ENCODE measurements around the gene PRRG4. TPM values are rescaled to one million over a fixed set of nuclear protein-coding genes. Genes with fewer than 3 reads are reported as not detected.

Gene PRRG4
- total and polyA plus RNA-seq, 10 donors: 0.65 to 6.7 (median 3.7) TPM

GRCh38 chr11:32826113-32826512 is 3.6 kb upstream of the PRRG4 start:
- TF ChIP-seq POLR2A (IDR thresholded peaks at IDR 0.05) (no peak), POLR2AphosphoS5 (IDR thresholded peaks at IDR 0.05) (no peak)
- TF ChIP-seq, protein P1, sequence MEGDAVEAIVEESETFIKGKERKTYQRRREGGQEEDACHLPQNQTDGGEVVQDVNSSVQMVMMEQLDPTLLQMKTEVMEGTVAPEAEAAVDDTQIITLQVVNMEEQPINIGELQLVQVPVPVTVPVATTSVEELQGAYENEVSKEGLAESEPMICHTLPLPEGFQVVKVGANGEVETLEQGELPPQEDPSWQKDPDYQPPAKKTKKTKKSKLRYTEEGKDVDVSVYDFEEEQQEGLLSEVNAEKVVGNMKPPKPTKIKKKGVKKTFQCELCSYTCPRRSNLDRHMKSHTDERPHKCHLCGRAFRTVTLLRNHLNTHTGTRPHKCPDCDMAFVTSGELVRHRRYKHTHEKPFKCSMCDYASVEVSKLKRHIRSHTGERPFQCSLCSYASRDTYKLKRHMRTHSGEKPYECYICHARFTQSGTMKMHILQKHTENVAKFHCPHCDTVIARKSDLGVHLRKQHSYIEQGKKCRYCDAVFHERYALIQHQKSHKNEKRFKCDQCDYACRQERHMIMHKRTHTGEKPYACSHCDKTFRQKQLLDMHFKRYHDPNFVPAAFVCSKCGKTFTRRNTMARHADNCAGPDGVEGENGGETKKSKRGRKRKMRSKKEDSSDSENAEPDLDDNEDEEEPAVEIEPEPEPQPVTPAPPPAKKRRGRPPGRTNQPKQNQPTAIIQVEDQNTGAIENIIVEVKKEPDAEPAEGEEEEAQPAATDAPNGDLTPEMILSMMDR (IDR thresholded peaks at IDR 0.05 in 8 of 11, conservative IDR thresholded peaks at IDR 0.05 in 3 of 11): no peak
- Histone ChIP-seq H3K27me3 (replicated peaks in 1 of 7) (peaks cover 0 to 22% (median 10%) of the 10 kb centered on the region in 7 donors), H3K36me3 (no peaks in the 10 kb centered on the region), H3K9me3 (no peaks in the 10 kb centered on the region), H3K4me3 (no peak overlapping the region), H3K27ac (no peak overlapping the region), H3K4me1 (peaks cover 10 to 43% (median 22%) of the 10 kb centered on the region in 6 donors)
- intact Hi-C loops (cut with DNase I; ENCODE audit: low total_unique reads): no loop called here
- DNase-seq: no peak
- WGBS, 5 donors: 55 to 75% (median 60%) methylated on average over 3 of the region's 3 CpGs

- 81 to 94% (median 93%) methylated on average over 1 of the region's 1 CpG for WGBS, 5 donors
- intact Hi-C loops (cut with DNase I; ENCODE audit: low total_unique reads): no loop called here
- no peaks in the 10 kb centered on the region for H3K9me3 ChIP-seq
- no peaks in the 10 kb centered on the region for H3K36me3 ChIP-seq
- no peak for DNase-seq
- peaks cover 0 to 22% (median 10%) of the 10 kb centered on the region in 7 donors for H3K27me3 ChIP-seq (replicated peaks in 1 of 7)
- no peak overlapping the region for H3K27ac ChIP-seq
- peaks cover 10 to 41% (median 20%) of the 10 kb centered on the region in 6 donors for H3K4me1 ChIP-seq
- H3K4me3 ChIP-seq: no peak overlapping the region
- TF ChIP-seq POLR2AphosphoS5 (IDR thresholded peaks at IDR 0.05) (no peak), POLR2A (IDR thresholded peaks at IDR 0.05) (no peak)
Observed at GRCh38 chr11:32827276-32827675, 2.5 kb upstream of the PRRG4 start.

DNA sequence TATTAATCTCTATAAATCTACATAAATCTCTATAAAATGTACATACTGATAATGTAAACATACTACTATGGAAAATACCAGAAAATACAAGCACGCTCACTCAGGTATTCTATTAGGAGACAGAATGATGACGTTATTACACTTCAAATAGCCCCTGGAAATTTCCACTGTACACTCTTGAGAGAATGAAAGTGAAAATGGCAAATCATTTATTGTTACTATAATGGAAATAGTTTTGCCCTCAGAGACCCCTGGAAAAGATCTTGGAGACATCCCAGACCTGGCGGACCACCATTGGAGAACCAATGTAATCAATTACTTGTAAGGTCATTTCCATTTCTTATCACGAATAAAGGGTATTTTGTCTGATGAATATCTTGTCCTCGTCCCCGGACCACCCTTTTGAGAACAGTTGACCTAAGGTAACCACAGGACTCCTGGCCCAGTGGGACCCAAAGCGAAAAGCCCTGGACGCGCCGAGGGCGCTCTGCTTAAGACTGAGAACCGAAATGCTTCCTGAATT is 509 bp upstream of the PRRG4 start:
- TF ChIP-seq, protein P1 (IDR thresholded peaks at IDR 0.05 in 8 of 11, conservative IDR thresholded peaks at IDR 0.05 in 3 of 11): no peak
- TF ChIP-seq POLR2A (IDR thresholded peaks at IDR 0.05) (peak in 1 of 3 donors; percentile 34), POLR2AphosphoS5 (IDR thresholded peaks at IDR 0.05) (no peak)
- intact Hi-C loops (cut with DNase I; ENCODE audit: low total_unique reads): no loop called here
- Histone ChIP-seq H3K4me3 (peak overlapping the region; percentile 51 to 93 (median 78)), H3K9me3 (no peaks in the 10 kb centered on the region), H3K27me3 (replicated peaks in 1 of 7) (peaks cover 0 to 22% (median 10%) of the 10 kb centered on the region in 7 donors), H3K27ac (peak overlapping the region in 7 of 8 donors; percentile 72 to 92 (median 76)), H3K4me1 (peaks cover 10 to 36% (median 20%) of the 10 kb centered on the region in 6 donors), H3K36me3 (no peaks in the 10 kb centered on the region)
- no peak for DNase-seq
- 3 to 10% (median 4%) methylated on average over 12 of the region's 12 CpGs for WGBS, 5 donors

DNA sequence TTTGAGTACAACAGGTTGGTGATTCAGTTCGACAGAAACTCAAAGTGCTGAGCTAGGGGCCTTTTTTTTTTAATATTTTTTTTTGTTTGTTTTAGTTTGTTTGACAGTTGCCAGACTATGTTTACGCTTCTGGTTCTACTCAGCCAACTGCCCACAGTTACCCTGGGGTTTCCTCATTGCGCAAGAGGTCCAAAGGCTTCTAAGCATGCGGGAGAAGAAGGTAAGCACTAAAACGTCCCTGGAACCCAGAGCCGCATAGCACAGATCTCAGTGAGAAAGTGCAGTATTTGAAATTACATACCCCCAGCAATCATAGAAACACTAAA is 649 bp downstream of the PRRG4 start:
- peak overlapping the region; percentile 51 to 93 (median 78) for H3K4me3 ChIP-seq
- WGBS, 5 donors: 10 to 25% (median 14%) methylated on average over 6 of the region's 6 CpGs
- no peaks in the 10 kb centered on the region for H3K9me3 ChIP-seq
- DNase-seq: no peak
- H3K27ac ChIP-seq: peak overlapping the region in 5 of 8 donors; percentile 73 to 92 (median 81)
- H3K27me3 ChIP-seq (replicated peaks in 1 of 7): peaks cover 0 to 22% (median 10%) of the 10 kb centered on the region in 7 donors
- intact Hi-C loops (cut with DNase I; ENCODE audit: low total_unique reads): no loop called here
- H3K4me1 ChIP-seq: peaks cover 10 to 36% (median 20%) of the 10 kb centered on the region in 6 donors
- no peak for TF ChIP-seq POLR2AphosphoS5 (IDR thresholded peaks at IDR 0.05)
- no peak for TF ChIP-seq POLR2A (IDR thresholded peaks at IDR 0.05)
- TF ChIP-seq, protein P1 (IDR thresholded peaks at IDR 0.05 in 8 of 11, conservative IDR thresholded peaks at IDR 0.05 in 3 of 11): no peak
- peaks cover 0 to 5% (median 0%) of the 10 kb centered on the region in 6 donors for H3K36me3 ChIP-seq

Measured in spleen (tissue), 11 donors.